HG02642 (cell line): ENCODE data around the gene MRGPRF.

ENCODE experiments used
- ATAC-seq: cut with Tn5 transposase; IDR thresholded peaks from one replicate; pipeline ENCODE4 v1.9.1; 2021; ENCODE audit warnings: mild to moderate bottlenecking; ENCODE audit not compliant: unreplicated experiment, poor library complexity

The MRGPRF gene

GRCh38 chr11:69013009-69013951 lies at the start of gene MRGPRF:
Gene MRGPRF, minus strand, starts transcription at chr11:69013246. Its CDS starts 3,345 bp downstream, at chr11:69009901.
- ATAC-seq = no peak

DNA sequence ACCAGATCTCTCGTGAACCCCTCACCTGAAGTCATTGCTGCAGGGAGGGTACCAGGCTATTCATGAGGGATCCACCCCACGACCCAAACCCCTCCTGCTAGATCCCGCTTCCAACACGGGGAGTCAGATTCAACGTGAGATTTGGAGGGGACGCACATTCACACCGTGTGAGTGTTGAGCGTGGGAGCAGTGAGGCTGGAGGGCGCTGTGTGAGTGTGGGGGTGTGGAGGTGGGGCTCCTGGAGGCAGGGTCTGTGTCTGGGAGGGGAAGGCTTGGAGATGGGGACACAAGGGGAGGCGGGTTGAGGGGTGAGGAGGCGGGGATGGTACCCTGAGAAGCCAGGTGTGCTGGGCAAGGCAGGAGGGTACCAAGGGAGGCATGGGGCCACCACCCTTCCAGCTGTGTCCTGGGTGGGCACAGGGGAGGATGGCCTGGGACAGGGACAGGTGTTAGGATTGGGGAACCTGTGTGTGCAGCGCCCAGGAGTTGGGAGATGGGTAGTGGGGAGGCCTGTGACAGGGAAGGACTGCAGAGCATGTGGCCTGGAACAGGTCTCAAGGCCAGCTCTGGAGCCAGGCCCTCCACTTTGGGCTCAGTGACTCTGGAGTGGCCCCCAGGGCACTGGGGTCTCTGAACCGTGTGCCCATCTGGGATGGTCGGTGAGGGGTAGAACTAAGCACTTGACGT lies 49.3 kb upstream of the MRGPRF start:
- no peak for ATAC-seq

DNA sequence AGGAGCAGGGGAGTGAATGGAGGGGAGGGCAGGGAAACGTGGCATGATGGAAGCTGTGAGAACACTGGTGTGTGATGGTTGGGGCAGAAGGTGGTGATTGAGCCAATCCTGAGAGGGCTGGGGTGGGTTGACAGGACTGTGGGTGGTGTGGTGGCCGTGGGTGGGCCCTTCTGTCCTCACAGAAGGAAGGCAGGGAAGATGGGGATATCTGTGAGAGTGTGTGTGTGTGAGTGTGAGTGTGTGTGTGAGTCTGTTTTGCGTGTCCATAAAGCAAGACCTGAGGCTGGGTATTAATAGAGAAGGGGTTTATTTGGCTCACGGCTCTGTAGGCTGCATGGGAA lies 48.6 kb upstream of the MRGPRF start:
- ATAC-seq = no peak

DNA sequence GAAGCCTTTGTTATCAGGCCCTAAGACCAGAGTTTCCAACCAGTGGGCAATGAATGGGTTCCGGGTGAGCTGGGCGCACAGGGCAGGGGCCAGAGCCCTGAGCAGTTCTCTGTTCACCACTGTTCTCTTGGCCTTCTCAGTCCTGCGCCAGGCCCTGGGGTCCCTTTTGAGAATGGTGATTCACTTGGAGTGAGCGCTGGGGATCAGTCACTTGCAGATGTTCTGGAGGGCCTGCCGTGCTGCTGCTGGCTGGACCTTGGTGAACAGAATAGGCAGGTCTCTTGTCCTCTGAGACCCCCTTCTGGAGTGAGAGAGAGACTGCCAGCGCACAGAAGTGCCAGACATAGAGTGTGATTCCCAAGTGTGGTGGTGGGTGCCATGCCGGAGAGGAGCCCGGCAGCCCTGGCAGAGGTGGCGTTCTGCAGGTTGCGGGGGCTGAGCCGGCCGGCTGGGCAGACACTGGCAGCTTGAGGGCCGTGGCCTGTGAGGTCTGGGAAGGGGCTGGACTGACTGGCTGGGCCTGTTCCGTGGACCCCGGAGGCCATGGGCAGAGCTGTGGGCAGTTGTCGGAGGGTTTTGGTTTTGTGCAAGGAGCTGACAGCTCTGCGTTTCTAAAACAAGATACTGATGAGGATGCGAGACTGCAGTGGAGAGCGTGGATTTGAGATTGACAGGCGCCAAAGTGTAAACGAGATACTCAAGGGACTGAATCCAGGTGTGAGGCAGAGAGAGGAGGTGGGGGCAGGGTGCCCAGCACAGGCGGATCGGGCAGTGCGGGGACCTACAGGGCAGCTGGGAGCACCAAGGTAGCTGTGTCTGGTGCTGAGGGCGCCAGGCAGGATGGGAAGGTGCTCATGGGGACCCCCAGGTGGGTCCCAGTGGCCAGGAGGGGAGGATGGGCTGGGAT lies 48.0 kb upstream of the MRGPRF start:
- no peak for ATAC-seq

- ATAC-seq = no peak
Observed at GRCh38 chr11:69059985-69060384, 46.9 kb upstream of the MRGPRF start.

- no peak for ATAC-seq
Observed at GRCh38 chr11:69059429-69059828, 46.4 kb upstream of the MRGPRF start.

GRCh38 chr11:69058511-69059270 lies 45.6 kb upstream of the MRGPRF start:
- no peak for ATAC-seq

GRCh38 chr11:69057801-69058200 lies 44.8 kb upstream of the MRGPRF start:
- no peak for ATAC-seq

DNA sequence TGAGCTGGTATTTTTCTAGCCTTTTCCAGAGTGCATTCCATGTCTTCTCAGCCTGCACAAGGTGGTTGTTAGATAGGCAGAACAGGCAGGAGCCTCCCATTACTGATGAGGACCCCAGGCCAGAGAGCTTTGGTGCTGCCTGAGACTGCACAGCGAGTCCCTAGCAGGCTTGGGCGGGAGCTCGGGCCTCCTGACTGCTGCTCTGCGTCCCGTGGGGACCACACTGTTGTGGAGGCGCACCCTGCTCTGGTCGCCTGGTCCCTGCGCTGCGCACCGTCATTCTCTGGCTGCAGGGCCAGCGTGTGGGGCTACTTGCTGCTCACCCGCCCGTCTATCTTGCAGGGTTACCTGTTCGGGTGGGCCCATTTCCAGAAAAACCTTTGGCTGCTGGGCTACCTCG lies 44.2 kb upstream of the MRGPRF start:
- ATAC-seq = no peak

DNA sequence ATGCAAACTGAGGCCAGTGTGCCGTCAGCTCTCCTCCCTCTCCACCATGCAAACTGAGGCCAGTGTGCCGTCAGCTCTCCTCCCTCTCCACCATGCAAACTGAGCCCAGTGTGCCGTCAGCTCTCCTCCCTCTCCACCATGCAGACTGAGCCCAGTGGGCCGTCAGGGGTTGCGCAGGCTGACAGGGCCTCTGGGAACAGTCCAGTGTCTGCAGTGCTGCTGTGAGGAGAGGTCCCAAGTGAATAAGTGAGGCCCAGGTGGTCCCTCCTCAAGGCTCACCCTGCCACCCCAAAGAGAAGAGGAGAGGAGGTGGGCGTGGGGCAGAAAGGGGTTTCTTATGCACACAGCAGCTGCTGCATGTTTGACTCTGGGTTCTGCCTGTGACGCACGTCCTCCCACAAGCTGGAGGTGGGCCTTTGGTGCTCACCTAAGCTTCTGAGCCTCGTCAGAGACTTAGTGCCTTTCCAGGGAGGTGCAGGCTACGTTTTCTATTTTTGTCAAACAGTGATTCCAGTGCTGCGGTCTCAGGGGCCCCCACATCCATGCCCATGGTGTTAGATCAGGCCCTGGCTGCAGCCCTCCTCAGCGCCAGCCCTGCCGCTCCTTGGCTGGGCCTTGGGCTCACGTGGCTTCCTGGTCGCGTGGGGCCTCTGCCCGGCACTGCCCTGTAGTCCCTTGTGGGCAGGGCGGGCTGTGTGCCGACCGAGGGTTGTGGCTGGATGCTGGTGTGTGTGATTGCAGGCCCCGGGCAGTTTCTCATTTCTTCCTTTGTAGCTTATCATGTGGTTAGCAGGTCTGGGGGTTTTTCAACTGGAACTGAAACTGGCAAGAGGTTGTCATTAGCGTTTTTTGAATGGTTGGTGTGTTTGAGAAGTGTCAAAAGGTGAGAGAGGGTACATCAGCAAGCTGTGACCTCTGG lies 42.8 kb upstream of the MRGPRF start:
- ATAC-seq = peak; percentile 81

- ATAC-seq = no peak
Observed at GRCh38 chr11:69055212-69055586, 42.2 kb upstream of the MRGPRF start.

GRCh38 chr11:69054397-69055211 lies 41.6 kb upstream of the MRGPRF start:
- ATAC-seq = no peak

GRCh38 chr11:69053546-69054396 lies 40.7 kb upstream of the MRGPRF start:
- no peak for ATAC-seq

- no peak for ATAC-seq
Observed at GRCh38 chr11:69053169-69053477, 40.1 kb upstream of the MRGPRF start.

- ATAC-seq = no peak
Observed at GRCh38 chr11:69052343-69053168, 39.5 kb upstream of the MRGPRF start.
